ENCODE measurements around the gene RBMXL2. TPM values are rescaled to one million over a fixed set of nuclear protein-coding genes. Genes with fewer than 3 reads are reported as not detected.

Gene RBMXL2
- not detected for total RNA-seq
- long read RNA-seq = 0 reads

DNA sequence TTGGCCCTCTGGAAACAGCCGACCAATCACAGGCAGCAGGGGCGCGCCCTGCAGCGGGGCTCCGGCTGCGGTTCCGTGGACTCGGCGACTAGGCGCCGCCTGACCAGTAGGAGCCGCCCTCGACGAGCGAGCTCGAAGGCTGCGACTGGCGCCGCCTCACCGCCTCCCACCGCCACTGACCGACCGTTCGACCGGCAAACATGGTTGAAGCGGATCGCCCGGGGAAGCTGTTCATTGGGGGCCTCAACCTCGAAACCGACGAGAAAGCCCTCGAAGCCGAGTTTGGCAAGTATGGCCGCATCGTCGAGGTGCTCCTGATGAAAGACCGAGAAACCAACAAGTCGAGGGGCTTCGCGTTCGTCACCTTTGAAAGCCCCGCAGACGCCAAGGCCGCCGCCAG lies at the start of gene RBMXL2:
RBMXL2 (plus strand) TSS at position 78 of the 400 bp plus-strand sequence; CDS start at position 201, 123 bp downstream.
- Histone ChIP-seq H3K36me3 (no peaks in the 10 kb centered on the region), H3K27me3 (no peaks in the 10 kb centered on the region), H3K9me3 (no peaks in the 10 kb centered on the region), H3K4me1 (no peaks in the 10 kb centered on the region), H3K4me3 (no peak within 1 kb of the TSS), H3K27ac (no peak within 1 kb of the TSS)
- no peak for DNase-seq
- no peak for TF ChIP-seq POLR2A (IDR thresholded peaks at IDR 0.05)
- TF ChIP-seq, protein P1, sequence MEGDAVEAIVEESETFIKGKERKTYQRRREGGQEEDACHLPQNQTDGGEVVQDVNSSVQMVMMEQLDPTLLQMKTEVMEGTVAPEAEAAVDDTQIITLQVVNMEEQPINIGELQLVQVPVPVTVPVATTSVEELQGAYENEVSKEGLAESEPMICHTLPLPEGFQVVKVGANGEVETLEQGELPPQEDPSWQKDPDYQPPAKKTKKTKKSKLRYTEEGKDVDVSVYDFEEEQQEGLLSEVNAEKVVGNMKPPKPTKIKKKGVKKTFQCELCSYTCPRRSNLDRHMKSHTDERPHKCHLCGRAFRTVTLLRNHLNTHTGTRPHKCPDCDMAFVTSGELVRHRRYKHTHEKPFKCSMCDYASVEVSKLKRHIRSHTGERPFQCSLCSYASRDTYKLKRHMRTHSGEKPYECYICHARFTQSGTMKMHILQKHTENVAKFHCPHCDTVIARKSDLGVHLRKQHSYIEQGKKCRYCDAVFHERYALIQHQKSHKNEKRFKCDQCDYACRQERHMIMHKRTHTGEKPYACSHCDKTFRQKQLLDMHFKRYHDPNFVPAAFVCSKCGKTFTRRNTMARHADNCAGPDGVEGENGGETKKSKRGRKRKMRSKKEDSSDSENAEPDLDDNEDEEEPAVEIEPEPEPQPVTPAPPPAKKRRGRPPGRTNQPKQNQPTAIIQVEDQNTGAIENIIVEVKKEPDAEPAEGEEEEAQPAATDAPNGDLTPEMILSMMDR (IDR thresholded peaks at IDR 0.05) = no peak
- 86% methylated on average over 9 of the region's 45 CpGs for WGBS (ENCODE audit: insufficient coverage, low coverage, low lambda C conversion rate, missing lambda C conversion rate)
- ATAC-seq = no peak
- intact Hi-C loops (cut with DNase I) = no loop called here

DNA sequence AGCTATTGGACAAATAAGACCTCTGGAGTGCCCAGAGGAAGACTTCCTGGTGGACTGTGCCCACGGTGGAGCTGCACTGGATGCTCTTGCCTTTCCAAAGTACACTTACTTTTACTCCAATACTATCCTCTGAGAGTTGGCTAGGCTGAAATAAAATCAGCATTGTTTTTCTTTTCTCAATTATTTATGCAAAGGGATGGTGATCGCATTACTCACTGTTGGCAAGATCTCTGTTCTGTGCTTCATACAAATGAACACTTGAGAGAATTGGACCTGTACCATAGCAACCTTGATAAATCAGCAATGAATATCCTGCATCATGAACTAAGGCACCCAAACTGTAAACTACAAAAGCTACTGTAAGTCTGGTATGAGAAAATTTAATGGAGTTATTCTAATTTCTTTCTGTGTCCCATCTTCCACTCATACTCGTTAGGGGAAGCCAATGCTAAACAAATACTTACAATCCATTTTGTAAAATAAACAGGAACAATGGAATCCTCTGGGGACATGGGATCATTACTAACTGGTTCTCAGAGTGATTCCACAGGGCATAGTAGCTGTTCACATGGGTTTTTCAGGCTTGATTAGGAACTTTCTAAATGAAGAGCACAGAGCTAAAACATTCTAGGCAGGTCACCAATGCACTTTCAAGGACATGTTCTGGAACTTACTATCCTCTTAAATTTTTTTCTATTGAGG lies 42.2 kb upstream of the RBMXL2 start:
- no peaks in the 10 kb centered on the region for H3K9me3 ChIP-seq
- TF ChIP-seq, protein P1 (IDR thresholded peaks at IDR 0.05) = no peak
- no peak for TF ChIP-seq POLR2A (IDR thresholded peaks at IDR 0.05)
- H3K27me3 ChIP-seq = no peaks in the 10 kb centered on the region
- intact Hi-C loops (cut with DNase I) = no loop called here
- ATAC-seq (no peak), DNase-seq (no peak)
- WGBS (ENCODE audit: insufficient coverage, low coverage, low lambda C conversion rate, missing lambda C conversion rate) = 52% methylated on average over 3 of the region's 3 CpGs
- H3K27ac ChIP-seq = no peak overlapping the region
- H3K4me3 ChIP-seq = no peak overlapping the region
- H3K4me1 ChIP-seq = no peaks in the 10 kb centered on the region
- H3K36me3 ChIP-seq = no peaks in the 10 kb centered on the region

DNA sequence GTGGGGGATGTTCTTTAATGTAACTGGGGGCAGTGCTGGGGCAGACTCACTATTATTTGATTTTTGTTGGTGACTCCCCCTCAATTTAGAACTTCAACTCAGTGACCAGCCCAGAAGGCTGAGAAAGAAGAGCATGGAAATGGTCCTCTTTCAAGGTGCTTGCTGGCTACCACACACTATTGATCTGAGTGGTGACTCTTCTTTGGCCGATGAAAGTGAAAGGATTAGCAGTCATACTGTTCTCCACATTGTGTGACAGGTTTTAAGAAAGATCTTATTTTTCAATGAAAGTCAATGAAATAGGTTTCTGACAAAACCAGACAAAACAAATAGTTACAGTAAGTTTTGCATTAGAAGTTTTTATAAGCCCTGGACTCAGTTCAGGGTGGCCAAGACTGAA lies 38.6 kb upstream of the RBMXL2 start:
- no peak overlapping the region for H3K27ac ChIP-seq
- WGBS (ENCODE audit: insufficient coverage, low coverage, low lambda C conversion rate, missing lambda C conversion rate) = 78% methylated on average over 1 of the region's 1 CpG
- intact Hi-C loops (cut with DNase I) = no loop called here
- no peak for ATAC-seq
- H3K4me1 ChIP-seq = no peaks in the 10 kb centered on the region
- TF ChIP-seq, protein P1 (IDR thresholded peaks at IDR 0.05) = no peak
- TF ChIP-seq POLR2A (IDR thresholded peaks at IDR 0.05) = no peak
- no peak overlapping the region for H3K4me3 ChIP-seq
- H3K9me3 ChIP-seq = no peaks in the 10 kb centered on the region
- DNase-seq = no peak
- no peaks in the 10 kb centered on the region for H3K36me3 ChIP-seq
- H3K27me3 ChIP-seq = no peaks in the 10 kb centered on the region

DNA sequence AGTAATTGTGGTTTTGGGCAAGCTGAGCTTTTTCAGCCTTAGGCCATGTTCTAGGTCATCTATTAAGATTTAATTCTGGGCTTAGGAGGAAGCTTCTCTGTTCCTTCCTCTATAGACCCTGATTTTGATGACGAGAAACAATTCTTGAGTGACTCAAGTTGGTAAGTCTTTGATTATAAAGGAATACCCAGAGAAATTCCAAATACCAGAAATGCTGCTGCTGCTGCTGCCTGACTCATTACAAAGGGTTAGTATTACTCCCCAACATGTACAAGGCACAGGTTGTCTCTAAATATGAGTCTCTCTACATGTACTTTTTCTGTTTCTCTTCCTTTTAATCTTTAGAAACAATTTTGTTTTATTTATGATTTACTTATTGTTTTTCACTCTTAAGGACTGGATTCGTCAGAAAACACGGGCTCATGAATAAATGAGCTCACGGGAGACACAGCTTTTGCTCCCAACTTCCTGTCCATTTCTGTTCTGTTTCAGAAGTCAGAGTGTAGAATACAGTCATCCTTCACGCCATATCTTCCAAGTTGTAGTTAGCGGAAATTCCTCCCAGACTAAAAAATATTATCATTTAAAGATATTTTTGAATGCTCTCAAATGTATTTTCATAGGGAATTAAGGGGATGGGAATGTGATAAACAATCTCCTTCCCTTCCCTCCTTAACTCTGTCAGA lies 31.8 kb upstream of the RBMXL2 start:
- H3K27me3 ChIP-seq = no peaks in the 10 kb centered on the region
- H3K36me3 ChIP-seq = no peaks in the 10 kb centered on the region
- intact Hi-C loops (cut with DNase I) = no loop called here
- WGBS (ENCODE audit: insufficient coverage, low coverage, low lambda C conversion rate, missing lambda C conversion rate) = 55% methylated on average over 6 of the region's 6 CpGs
- TF ChIP-seq, protein P1 (IDR thresholded peaks at IDR 0.05) = no peak
- no peak for TF ChIP-seq POLR2A (IDR thresholded peaks at IDR 0.05)
- no peaks in the 10 kb centered on the region for H3K4me1 ChIP-seq
- no peak overlapping the region for H3K27ac ChIP-seq
- no peak overlapping the region for H3K4me3 ChIP-seq
- no peak for DNase-seq
- no peaks in the 10 kb centered on the region for H3K9me3 ChIP-seq
- no peak for ATAC-seq

Data from right lobe of liver (tissue), 6 donors.